Mucosa of gallbladder (tissue), 1 donor: Measurements from ENCODE around the gene HPN. TPM values are rescaled to one million over a fixed set of nuclear protein-coding genes. Genes with fewer than 3 reads are reported as not detected.
"Not testable (repeated sequence)": the region's sequence is repeated elsewhere in the genome, so short reads cannot be mapped to it uniquely, and the experiment has no call there.

ENCODE experiments used
- DNase-seq: peaks from one replicate; pipeline ENCODE4 v3.0.0-alpha.2; 2020; ENCODE audit warnings: low spot score
- total RNA-seq: library from RNA; stranded (reverse); gene quantifications from one replicate; pipeline ENCODE4 v1.2.1, GENCODE V29; 2021
- donor health status: DM: no; HTN: no; CAD: no.

Gene HPN
- total RNA-seq, 1 donor from 2014 or later = 21.4 TPM

DNA sequence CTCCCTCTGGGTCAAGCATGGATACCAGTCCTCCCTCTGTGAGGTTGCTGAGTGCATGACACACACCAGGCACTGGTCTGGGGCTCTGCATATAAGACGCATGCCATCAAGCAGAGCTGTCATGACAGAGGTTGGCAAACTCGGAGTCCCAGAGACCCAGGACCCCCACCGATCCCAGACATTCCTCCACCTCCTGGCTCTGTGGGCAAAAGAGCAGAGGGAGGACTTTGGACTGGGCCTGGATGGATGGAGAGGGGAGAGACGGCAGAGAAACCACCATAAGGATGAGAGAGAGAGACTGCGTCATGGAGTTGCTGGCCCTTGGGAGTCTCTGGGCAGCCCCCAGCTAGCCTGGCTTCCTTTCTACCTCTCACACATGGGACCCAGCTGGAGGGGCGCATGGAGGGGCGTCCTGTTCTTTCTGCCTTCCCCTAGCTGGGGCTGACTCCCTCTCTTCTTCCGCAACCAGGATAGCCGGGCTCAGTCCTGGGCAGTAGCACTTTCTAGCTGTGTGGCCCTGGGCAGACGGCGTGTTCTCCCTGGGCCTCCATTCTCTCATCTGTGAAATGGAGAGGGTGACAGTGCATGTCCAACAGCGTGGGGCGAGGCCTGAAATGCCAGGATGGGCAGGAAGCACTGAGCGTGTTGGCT is 1.6 kb downstream of the HPN start:
- DNase-seq = no peak

DNA sequence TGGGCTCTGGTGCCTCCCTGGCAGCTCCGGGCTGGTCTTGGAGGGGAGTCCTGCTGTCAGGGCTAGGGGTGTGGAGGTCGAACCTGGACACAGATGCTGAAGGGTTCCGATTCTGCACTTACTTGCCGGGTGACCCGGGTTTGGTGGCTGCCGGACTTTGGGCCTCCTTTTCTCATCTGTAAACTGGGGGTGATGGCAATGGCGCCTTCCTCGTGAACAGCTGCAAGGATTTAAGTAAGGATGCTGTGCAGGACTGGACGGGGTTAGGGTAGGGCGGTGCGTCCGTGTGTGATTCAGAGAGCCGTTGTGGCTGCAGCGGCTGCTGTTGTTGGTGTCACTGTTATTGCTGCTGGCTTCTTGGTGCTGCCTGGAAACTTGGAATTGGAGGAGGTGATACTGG is 2.4 kb downstream of the HPN start:
- no peak for DNase-seq

DNA sequence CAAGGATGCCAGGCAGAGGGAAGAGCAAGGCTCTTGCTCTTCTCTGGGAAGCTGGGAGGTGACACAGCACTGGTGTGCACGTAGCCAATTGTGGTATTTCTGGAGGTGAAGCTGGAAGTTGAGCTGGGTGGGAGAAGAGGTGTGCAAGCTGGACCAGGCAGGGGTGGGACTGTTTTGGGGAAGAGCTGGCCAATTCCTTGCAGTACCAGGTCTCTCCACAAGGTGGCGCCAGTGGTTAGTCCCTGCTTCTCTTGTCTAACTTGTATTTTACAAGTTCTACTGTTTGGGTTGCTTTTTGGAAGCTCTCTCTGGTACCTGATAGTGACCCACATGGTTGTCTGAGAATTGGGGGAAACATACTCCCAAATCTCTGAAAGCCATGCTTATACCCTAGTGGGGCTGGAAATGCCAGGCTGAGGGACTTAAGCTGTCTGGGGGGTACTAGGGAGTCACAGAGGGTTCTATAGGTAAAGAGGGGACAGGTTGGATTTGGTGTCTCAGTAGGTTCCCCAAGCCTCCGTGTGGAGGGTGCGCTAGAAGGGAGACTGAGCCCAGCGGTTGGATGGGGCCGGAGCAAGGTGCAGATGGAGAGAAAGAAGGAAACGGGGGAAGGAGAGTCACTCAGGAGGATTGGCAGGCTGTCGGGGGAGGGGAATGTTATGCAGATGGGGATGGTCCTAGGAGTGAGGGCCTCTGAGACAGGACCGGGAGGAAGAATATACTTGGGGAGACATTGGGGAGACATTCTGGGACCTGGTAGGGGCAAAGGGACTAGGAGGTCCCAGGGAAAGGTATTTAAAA is 3.0 kb downstream of the HPN start:
- no peak for DNase-seq

DNA sequence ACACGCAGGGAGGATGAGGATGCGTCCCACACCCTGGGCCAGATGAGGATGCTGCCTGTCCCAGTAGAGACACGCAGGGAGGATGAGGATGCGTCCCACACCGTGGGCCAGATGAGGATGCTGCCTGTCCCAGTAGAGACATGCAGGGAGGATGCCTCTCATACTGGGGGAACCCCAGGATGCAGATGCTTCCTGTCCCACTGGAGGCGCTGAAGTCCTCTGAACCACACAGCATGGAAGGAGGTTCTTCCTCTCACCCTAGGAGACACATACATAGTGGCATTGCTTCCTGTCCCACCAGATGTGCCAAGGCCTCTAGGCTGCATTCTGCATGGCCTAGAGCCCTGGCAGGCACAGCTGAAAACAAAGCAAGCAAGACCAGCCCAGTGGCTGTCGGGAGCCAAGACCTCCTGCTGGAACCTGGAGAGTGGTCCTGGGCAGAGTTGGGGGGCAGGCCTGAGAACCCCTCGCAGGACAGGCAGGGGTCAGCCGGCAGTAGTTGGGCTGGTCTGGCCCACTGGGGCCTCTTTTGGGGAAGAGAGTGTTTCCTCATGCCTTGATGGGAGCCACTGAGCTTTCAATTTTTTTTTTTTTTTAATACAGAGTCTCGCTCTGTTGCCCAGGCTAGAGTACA is 4.3 kb downstream of the HPN start:
- no peak for DNase-seq

DNA sequence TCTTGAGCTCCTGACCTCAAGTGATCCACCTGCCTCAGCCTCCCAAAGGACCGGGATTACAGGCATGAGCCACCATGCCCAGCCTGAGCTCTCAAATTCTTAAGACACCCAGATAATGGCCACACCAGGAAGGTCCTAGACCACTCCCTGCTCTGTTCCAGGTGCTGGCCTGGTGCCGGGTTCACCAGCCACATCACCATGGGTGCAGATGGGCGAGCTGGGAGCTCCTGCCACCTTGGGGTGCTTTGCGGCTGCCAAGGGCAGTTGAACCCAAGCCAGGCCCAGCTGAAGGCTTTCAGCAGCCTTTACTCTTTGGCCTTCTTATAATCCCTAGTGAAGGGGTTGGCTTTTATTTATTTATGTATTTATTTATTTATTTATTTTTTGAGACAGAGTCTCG is 4.9 kb downstream of the HPN start:
- DNase-seq = no peak

DNA sequence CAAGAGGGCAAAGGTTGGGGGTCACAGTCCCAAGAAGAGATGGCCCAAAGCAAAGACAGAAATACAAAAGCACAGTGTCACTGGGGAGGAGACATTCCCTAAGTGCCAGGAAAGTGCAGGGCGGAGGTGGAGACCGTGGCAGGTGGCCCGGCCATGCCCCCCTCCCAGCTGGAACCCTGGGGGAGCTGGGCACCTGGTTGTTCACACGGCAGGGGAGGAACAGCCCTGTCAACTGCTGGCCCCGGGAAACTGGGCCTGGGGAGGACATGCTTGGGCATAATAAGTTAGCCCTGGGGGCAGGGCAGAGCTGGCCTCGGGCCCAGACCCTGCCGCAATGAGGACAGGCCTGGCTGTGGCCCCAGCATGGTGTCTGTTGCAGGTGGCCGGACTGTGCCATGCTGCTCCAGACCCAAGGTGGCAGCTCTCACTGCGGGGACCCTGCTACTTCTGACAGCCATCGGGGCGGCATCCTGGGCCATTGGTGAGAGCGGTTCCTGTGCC is 7.4 kb downstream of the HPN start:
- no peak for DNase-seq

DNA sequence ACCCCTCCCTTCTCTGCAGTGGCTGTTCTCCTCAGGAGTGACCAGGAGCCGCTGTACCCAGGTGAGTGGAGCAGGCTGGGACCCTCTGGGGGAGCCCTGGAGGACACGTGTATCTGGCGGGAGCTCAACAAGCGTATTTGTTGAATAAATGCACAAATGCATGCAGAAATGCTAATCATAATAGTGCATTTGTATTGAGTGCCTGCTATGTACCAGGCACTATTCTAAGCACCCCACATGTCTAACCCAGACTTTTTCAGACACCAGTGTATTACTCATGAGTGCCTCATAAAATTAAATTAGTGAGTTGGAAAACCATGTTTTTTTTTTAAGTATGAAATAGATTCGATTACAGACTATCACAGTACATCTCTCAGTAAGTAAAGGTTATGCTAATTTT is 7.9 kb downstream of the HPN start:
- DNase-seq = no peak

DNA sequence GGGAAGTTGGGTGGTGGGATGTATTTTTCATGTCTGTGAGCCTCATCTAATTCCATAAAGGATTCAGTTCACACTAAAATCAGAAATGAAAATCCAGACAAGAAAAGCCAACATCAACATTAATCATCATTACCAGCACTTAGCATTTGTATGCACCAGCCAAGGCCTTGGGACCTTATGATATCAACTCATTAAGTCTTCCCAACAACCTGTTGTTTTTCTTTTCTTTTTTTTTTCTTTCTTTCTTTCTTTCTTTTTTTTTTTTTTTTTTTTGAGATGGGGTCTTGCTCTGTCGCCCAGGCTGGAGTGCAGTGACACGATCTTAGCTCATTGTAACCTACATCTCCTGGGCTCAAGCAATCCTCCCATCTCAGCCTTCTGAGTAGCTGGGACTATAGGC is 9.1 kb downstream of the HPN start:
- not testable (repeated sequence) for DNase-seq

DNA sequence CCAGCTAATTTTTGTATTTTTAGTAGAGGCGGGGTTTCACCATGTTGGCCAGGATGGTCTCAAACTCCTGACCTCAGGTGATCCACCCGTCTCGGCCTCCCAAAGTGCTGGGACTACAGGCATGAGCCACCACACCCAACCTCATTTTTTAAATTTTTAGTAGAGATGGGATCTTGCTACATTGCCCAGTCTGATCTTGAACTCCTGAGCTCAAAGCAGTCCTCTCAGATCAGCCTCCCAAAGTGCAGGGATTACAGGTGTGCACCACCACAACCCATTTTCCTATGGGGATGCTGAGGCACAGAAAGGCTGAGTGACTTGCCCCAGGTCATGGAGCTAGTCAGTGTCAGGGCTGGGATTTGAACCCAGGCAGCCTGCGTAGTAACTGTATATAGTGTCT is 9.7 kb downstream of the HPN start:
- not testable (repeated sequence) for DNase-seq

DNA sequence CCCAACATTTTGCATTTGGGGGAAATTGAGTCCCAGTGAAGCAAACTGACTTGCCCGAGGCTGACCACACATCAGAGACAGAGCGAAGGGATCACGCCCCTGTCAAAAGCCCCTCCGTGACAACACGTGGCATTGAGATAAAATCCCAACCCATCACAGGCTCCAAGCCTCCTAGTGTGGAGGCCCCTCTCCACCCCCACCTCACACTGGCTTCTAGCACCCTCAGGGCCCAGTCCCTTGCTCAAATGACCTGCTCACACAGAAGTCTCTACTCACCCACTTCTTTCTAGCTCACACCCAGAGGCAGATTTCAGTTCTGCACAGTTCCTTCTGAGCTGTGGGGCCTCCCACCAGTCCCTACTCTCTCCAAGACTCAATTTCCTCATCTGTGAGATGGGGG is 10.3 kb downstream of the HPN start:
- DNase-seq = no peak

DNA sequence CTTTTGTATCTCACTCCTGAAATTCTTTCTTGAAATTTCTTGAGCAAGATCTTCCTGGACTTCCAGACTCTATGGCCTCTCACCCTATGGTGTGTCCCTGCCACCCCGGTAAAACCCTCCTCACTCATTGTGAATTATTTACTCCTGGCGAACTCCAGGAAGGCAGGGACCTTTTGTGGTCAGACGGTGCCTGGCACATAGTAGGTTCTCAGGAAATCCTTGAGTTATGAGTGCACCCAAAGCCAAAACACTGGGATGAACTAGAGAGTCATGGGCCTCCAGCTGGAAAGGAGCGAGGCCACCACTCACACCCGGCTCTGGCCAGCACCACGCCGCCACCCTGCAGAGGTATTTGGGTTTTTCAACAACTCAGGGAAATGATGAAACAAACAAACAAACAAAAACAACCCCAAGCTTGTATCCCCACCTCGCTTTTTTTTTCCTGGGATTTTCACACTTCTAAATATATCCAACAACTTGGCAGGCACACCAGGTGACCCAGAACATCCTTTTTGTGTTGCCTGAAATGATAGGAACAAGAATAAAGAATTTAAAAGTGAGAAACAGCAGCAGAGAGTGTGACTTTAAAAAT is 11.2 kb downstream of the HPN start:
- DNase-seq = no peak

DNA sequence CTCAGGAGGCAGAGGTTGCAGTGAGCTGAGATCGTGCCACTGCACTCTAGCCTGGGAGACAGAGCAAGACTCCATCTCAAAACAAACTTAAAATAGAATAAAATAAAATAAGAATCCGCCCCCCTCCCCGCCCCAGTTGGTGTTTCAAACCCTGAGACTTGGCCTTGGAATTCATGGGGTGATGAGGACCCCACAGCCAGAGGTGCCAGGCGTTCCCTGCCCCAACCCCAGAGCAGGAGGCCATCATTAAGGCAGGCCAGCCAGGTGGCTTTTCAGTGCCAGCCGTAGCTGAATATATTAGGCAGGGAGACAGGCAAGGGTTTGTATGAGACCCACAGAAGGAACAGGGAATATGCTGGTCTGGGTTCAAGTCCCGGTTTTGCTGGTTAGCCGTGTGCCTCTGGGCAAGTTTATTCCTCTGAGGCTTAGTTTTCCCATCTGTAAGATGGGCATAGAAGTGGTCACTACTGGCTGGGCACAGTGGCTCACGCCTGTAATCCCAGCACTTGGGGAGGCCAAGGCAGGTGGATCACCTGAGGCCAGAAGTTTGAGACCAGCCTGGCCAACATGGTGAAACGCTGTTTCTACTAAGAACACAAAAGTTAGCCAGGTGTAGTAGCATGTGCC is 12.3 kb downstream of the HPN start:
- no peak for DNase-seq

DNA sequence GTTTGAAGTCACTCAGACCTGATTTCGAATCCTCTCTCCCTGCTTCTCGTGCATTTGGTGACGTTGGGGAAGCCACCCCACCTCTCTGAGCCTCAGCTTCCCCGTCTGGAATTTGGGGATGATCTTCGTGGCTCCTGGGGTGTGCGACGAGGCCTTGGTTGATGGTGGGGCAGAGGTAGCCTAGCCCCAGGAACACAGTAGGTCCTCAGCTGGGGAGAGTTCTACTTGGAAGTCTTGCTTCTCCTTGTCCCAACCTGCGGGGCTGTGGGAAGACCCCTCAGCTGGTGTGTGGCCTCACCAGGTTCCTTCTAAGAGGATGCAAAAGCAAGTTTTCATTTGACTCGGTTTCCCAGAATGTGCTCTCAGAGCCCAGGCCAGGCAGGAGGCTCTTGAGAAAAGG is 13.1 kb downstream of the HPN start:
- DNase-seq = no peak

DNA sequence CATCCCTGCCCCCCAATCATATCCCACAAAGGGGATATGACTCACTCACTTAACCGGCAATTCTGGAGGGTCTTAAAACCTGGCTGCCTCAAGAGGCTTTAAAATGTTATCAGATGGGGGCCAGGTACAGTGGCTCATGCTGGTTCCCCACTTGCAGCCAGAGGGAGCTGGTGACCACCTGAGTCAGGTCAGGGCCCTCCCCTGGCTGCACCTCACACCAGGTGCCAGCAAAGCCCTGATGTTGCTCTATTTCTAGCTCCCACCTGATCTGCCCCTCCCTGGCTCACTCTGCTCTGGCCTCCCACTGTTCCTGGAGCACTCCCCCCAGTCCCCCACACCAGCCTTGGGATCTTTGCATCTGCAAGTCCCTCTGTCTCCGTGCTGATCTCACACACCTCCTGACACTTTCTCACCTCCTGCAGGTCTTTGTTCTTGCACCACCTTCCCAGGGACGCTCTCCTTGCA is 14.2 kb downstream of the HPN start:
- no peak for DNase-seq

DNA sequence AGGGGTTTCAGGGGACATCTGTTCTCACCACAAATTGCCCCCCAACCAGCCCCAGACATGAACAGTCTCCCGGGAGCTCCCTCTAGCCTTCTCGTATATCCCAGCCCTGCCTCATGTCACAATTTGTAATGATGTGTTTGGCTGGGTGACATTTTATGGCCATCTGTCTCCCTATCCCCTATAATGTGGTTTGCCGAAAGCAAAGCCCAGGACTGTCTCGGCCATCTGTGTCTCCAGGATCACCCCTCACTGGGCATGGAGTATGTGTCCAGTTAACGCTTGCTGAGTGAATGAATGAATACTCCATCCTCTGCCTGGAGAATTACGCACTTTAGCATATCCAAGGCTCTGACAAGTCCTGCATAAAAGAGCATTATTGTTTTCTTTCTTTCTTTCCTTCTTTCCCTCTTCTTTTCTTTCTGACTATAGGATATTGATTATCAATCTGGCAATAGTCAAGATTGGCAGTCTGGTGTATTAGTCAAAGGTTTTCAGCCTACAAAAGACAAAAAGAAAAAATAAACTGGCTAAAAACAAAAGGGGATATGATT is 15.1 kb downstream of the HPN start:
- DNase-seq = no peak

DNA sequence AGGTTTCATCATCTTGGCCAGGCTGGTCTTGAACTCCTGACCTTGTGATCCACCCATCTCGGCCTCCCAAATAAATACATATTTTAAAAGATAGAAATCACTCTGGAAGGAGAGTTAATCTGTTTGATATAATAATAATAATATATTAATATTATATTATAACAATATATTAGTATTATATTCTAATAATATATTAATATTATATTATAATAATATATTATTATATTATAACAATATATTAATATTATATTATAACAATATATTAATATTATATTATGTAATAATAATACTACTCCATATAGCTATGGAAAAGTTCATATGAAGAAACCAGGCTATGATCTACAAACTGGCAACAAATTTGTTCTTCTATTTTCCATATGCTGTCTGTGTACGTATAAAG is 16.8 kb downstream of the HPN start:
- DNase-seq = no peak

DNA sequence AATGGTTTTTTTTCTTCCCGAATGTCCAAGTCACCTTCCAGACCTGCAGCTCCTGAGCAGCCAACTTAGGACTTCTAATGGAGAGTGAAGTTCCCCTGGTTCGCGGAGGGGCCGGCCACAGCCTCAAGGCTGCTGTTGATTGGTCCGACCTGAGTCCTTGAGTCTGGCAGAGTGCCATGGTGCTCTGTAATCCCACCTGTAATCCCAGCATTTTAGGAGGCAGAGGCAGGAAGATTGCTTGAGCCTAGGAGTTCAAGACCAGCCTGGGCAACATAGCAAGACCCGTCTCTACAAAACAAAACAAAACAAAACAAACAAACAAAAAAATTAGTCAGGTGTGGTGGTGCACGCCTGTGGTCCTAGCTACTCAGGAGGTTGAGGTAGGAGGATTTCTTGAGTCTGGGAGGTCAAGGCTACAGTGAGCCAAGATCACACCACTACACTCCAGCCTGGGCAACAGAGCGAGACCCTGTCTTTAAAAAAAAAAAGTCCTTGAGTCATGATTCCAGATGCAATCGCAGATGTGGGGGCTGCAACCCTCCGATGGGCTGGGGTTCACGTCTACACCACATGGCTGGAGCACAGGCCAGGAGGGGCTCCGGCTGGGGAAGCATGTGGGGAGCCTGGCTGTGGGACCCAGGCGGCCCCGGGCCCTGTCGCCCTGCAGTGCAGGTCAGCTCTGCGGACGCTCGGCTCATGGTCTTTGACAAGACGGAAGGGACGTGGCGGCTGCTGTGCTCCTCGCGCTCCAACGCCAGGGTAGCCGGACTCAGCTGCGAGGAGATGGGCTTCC is 17.7 kb downstream of the HPN start:
- DNase-seq = no peak

DNA sequence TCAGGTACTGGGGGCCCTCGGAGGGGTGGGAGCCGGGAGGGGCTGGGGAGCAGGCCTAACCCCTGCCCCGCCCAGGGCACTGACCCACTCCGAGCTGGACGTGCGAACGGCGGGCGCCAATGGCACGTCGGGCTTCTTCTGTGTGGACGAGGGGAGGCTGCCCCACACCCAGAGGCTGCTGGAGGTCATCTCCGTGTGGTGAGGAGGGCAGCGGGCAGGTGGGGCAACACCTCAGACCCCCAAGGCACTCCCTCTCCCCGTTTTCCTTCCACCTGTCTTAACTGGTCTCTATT is 18.2 kb downstream of the HPN start:
- DNase-seq = no peak

DNA sequence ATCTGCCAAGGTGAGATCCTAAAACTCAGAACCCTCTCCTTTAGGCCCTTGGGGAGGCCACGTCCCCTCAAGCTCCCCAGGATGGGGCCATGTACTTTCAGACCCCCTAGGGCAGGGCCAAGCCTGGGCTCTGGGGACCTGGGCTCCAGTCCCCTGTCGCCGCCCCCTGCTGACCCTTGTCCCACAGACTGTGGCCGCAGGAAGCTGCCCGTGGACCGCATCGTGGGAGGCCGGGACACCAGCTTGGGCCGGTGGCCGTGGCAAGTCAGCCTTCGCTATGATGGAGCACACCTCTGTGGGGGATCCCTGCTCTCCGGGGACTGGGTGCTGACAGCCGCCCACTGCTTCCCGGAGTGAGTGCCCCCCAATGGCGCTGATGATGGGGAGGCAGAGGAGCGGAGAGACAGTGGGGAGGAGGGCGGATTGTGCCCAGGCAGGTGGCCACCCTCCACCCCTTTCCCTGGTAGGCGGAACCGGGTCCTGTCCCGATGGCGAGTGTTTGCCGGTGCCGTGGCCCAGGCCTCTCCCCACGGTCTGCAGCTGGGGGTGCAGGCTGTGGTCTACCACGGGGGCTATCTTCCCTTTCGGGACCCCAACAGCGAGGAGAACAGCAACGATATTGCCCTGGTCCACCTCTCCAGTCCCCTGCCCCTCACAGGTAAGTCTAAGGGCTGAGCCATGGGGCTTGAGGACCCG is 18.8 kb downstream of the HPN start:
- DNase-seq = no peak

DNA sequence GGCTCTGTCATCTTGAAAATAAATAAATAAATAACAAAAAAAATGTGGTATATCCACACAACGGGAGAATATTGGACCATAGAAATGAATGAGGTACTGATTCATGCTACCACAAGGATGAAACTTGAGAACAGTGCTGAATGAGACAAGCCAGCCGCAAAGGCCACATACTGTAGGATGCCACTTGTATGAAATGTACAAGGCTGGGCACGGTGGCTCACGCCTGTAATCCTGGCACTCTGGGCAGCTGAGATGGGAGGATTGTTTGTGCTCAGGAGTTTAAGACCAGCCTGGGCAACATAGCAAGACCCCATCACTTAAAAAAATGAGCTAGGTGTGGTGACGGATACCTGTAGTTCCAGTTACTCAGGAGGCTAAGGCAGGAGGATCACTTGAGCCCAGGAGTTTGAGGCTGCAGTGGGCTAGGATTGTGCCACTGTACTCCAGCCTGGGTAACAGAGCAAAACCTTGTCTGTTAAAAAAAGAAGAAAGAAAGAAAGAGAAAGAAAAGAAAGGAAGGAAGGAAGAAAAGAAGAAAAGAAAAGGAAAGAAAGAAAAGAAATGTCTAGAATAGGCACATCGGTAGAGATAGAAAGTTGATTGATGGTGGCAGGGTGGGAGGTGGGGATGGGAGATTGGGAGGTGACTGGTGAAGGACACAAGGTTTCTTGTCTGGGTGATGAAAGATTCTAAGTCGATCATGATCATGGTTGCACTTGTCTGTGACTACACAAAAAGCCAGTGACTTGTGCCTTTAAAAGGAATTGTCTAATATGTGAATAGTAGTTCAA is 20.3 kb downstream of the HPN start:
- no peak for DNase-seq
